Mesothelial cell of epicardium (in vitro differentiated cells): ENCODE measurements around the gene ASCC3. TPM values are rescaled to one million over a fixed set of nuclear protein-coding genes. Genes with fewer than 3 reads are reported as not detected.

Experiments used
- DNase-seq, 2 experiments: peaks; one replicate each; pipeline ENCODE4 v3.0.0; 2021; ENCODE audit warnings: low spot score in 2 of 2; ENCODE audit not compliant: unreplicated experiment in 2 of 2
- H3K27ac Mint-ChIP-seq: 2 replicates; pipeline ENCODE4 v1.8.0; 2021; ENCODE audit warnings: mixed read lengths
- H3K27me3 Mint-ChIP-seq: 2 replicates; pipeline ENCODE4 v1.8.0; 2021; ENCODE audit warnings: low read depth, mixed read lengths
- H3K36me3 Mint-ChIP-seq: 2 replicates; pipeline ENCODE4 v1.8.0; 2021; ENCODE audit warnings: mixed read lengths
- H3K4me1 Mint-ChIP-seq: 2 replicates; pipeline ENCODE4 v1.8.0; 2021; ENCODE audit warnings: mixed read lengths
- H3K4me3 Mint-ChIP-seq: 2 replicates; pipeline ENCODE4 v1.8.0; 2021; ENCODE audit warnings: mild to moderate bottlenecking, moderate library complexity, mixed read lengths
- H3K9me3 Mint-ChIP-seq: 2 replicates; pipeline ENCODE4 v1.8.0; 2021; ENCODE audit warnings: mixed read lengths
- CTCF ChIP-seq: fragments of 200-600 bp; sonication (generic); IDR thresholded peaks from one replicate; pipeline ENCODE4 v1.5.0; 2021; ENCODE audit warnings: antibody characterized with exemption; ENCODE audit not compliant: unreplicated experiment
- total RNA-seq: library from RNA; stranded (reverse); gene quantifications from 3 replicates; pipeline ENCODE4 v1.2.1, GENCODE V29; 2021

Gene ASCC3, protein sequence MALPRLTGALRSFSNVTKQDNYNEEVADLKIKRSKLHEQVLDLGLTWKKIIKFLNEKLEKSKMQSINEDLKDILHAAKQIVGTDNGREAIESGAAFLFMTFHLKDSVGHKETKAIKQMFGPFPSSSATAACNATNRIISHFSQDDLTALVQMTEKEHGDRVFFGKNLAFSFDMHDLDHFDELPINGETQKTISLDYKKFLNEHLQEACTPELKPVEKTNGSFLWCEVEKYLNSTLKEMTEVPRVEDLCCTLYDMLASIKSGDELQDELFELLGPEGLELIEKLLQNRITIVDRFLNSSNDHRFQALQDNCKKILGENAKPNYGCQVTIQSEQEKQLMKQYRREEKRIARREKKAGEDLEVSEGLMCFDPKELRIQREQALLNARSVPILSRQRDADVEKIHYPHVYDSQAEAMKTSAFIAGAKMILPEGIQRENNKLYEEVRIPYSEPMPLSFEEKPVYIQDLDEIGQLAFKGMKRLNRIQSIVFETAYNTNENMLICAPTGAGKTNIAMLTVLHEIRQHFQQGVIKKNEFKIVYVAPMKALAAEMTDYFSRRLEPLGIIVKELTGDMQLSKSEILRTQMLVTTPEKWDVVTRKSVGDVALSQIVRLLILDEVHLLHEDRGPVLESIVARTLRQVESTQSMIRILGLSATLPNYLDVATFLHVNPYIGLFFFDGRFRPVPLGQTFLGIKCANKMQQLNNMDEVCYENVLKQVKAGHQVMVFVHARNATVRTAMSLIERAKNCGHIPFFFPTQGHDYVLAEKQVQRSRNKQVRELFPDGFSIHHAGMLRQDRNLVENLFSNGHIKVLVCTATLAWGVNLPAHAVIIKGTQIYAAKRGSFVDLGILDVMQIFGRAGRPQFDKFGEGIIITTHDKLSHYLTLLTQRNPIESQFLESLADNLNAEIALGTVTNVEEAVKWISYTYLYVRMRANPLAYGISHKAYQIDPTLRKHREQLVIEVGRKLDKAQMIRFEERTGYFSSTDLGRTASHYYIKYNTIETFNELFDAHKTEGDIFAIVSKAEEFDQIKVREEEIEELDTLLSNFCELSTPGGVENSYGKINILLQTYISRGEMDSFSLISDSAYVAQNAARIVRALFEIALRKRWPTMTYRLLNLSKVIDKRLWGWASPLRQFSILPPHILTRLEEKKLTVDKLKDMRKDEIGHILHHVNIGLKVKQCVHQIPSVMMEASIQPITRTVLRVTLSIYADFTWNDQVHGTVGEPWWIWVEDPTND (N-terminal part only)
- 45.6 to 48.3 TPM (median 47.7 TPM) in 3 replicates for total RNA-seq

DNA sequence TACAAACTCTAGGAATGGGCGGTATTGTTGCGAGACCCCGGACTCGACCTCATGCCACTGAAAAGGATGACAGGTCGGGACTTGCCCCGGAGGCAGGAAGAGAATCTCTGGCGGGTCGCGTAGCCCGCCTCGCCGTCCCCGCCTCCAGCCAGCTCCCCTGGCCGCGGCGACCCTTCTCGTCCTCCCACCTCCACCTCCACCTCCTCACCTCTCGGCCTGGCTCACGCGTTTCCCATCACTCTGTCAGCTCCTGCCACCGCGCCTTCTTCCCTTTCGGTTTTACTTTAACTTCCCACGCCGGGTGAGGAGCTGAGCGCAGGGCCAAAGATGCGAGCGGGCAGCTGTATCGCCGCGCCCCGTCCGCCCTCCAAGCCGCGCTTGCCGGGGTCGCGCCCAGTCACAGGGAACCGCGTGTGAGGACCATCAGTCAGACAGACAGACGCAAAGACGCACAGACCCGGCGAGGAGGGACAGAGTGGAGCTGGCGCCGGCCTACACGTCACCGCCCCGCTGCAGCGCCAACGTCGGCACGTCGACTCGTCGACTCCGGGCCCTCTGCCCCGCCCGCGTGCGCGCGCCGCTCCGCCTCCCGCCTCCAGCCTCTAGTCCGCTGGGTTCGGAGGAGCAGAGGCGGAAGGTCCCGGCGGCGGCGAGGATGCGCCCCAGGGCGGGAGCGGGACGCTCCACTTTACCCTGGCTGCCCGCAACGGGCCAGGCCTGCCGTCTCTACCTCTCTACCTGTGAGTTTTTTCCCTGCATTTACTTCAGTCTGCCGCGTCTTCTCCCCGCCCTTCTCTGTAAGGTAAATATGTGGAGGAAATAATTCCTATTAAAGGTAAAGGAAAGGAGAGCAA lies at the start of gene ASCC3:
ASCC3 (minus strand) TSS at position 477 of the 854 bp plus-strand sequence. CDS start 13,332 bp downstream, outside the sequence.
- TF ChIP-seq CTCF: no peak
- Mint-ChIP-seq H3K9me3 (no peaks in the 10 kb centered on the region), H3K4me1 (peaks cover 33% of the 10 kb centered on the region), H3K4me3 (peak within 1 kb of the TSS; percentile 100), H3K27me3 (no peaks in the 10 kb centered on the region), H3K36me3 (no peaks in the 10 kb centered on the region), H3K27ac (peak within 1 kb of the TSS; percentile 99)
- DNase-seq: peak; percentile 76 to 89

DNA sequence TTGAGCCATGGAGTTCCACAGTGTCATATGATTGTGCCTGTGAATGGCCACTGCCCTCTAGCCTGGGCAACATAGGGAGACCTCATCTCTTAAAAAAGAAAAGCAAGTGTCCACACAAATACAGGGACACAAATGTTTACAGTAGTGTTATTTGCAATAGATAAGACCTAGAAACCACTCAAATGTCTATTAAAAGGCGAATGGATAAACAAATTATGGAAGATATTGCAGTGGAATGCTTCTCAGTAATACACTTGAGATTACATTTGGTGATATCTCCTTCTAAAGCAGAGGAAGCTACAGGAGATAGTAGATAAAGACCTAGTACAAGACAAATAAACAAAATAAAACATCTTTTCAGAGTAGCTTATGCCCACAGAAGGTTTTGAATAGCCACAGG lies 44.6 kb upstream of the ASCC3 start:
- no peaks in the 10 kb centered on the region for H3K36me3 Mint-ChIP-seq
- TF ChIP-seq CTCF: no peak
- H3K4me3 Mint-ChIP-seq: no peak overlapping the region
- no peaks in the 10 kb centered on the region for H3K27me3 Mint-ChIP-seq
- H3K9me3 Mint-ChIP-seq: peaks cover 11% of the 10 kb centered on the region
- peaks cover 3% of the 10 kb centered on the region for H3K4me1 Mint-ChIP-seq
- no peak overlapping the region for H3K27ac Mint-ChIP-seq
- DNase-seq: no peak

DNA sequence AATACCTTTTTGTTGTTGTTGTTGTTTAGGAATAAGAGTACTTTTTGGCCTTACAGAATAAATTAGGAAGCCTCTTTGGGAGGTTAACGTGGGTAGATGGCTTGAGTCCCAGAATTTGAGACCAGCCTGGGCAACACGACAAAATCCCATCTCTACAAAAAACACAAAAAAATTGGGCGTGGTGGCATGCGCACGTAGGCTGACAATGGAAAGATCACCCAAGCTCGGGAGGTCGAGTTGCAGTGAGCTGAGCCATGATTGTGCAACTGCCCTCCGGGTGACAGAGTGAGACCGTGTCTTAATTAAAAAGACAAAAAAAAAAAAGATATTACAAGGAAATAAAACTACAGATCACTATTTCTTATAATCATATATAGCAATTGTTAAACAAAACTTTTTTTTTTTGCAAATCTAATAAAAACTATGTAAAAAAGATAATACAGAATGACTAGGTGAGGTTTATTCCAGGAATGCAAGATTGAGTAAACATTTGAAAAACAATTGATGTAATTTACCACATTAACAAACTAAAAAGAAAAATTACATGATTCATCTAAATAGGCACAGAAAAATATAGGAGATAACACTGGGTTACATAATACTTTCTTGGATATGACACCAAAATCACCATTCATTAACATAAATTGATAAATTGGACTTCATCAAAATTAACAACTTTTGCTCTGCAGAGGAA lies 43.6 kb upstream of the ASCC3 start:
- Mint-ChIP-seq H3K27ac (no peak overlapping the region), H3K4me3 (no peak overlapping the region), H3K36me3 (no peaks in the 10 kb centered on the region), H3K27me3 (no peaks in the 10 kb centered on the region), H3K9me3 (peaks cover 8% of the 10 kb centered on the region), H3K4me1 (peaks cover 3% of the 10 kb centered on the region)
- DNase-seq: no peak
- TF ChIP-seq CTCF: no peak

DNA sequence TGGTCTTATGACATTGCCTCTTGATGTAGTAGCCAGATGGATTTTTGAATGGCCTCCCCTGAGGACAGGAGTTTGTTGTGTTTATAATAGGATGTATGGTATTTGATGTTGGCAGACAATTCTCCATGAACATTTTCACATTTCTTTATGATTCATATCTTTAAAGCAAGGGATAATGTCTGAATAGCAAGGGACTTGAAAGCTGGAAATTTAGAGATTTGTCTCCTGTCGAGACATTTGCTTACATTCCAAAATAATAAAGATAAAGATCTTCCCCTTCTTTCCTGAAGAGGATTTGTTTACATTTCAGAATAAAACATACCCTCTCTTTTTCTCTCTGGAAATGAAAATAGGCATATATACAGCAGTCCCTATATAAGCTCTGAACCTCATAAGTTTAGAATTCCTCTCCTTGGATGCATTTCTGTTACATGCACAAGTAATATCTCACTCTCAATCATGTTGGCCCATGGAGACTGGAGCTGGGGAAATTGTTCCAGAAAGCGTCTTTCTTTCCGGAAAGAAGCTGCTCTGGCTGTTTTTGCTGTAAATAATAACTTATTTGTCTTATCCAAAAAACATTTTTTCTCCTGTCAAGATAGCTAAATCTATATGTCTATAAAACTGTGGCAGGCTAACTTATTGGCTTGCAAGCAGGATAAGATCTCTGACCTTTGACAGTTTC lies 42.5 kb upstream of the ASCC3 start:
- Mint-ChIP-seq H3K9me3 (peaks cover 8% of the 10 kb centered on the region), H3K27ac (no peak overlapping the region), H3K4me1 (peaks cover 3% of the 10 kb centered on the region), H3K36me3 (no peaks in the 10 kb centered on the region), H3K4me3 (no peak overlapping the region), H3K27me3 (no peaks in the 10 kb centered on the region)
- DNase-seq: no peak
- TF ChIP-seq CTCF: no peak
